Cerebellar cortex (tissue), 1 donor: ENCODE measurements around the gene MARF1.
A peak's percentile ranks its signal among the peaks of the same experiment; 100 is the strongest.
"Not testable (repeated sequence)": the region's sequence is repeated elsewhere in the genome, so short reads cannot be mapped to it uniquely, and the experiment has no call there.

ENCODE experiments used
- DNase-seq: peaks from one replicate; pipeline ENCODE4 v3.0.0-alpha.2; 2015; ENCODE audit warnings: low spot score

MARF1 gene

GRCh38 chr16:15621889-15622288, 21.1 kb downstream of the MARF1 start:
- DNase-seq = no peak

DNA sequence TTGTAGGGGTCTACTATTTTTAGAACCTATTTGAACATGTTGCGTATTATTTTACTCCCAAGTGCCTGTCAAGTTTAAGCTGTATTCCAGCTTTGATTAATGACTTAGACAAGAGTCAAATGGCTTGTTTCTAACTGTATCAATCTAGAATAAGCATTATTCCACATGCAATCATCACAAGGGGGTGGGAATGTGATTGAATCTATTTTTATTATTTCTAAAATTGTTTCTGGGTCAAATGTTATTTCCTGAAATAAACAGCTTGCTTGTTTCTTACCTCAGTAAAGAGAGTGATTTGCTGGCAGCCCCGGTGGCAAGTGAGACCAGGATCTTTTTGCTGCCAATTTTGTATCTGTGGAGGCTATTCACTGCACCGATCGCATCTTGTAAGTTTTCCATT, 21.5 kb downstream of the MARF1 start:
- DNase-seq = no peak

DNA sequence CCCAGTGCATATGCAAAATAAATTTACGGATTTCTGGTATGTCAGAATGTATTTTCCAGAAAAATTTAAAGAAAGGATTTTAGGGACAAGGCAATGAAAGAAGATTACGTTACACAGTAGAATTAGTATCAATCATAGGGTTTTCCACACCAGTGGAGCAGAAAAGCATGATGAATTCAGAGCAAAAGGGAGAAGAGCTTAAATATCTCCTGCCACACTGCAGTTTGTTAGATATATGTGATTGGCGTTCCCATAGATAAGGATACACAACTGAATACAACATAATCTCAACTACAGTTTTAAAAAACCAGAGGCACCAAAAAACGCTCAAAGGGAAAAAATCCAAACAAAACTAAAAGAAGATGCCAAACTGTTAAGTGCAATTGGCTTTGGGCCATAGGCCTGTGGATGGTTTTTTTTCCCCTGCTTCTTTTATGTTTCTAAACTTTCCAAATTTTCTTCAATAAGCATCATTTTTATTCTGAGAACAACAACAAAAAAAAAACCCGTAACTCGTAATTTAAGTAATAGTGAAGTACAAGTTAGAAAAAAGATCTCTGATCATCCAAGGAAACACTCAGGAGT, 22.3 kb downstream of the MARF1 start:
- DNase-seq = no peak

GRCh38 chr16:15618392-15618791, 24.6 kb downstream of the MARF1 start:
- DNase-seq = no peak

GRCh38 chr16:15617901-15618300, 25.1 kb downstream of the MARF1 start:
- DNase-seq = no peak

DNA sequence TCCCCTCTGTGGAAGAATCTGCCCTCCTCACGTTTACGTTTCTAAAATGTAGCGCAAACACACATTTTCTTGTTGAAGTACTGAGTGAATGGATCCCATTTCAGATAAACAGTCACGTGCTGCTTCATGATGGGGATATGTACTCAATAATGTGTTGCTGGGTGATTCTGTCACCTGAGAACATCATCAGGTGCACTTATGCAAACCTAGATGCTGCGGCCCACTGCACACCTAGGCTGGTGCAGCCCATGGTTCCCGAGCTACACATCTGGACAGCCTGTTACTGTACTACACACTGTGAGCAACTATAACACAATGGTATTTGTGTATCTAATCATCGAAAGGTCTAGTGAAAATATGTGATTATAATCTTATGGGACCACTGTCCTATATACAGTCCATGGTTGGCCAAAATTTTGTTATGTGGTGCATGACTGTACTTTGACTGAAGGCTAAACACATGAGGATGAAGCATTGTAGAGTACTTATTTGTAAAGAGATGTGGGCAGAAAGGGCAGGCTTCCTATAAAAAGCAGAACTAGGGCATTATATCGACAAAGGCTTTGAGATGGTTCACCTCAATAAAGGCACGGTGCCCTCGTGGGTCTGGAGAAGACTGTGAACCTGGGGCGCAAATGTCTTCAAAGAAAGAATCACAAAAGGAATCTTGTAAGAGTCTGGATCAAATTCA, 26.3 kb downstream of the MARF1 start:
- no peak for DNase-seq

GRCh38 chr16:15616012-15616411, 26.9 kb downstream of the MARF1 start:
- DNase-seq = no peak

- DNase-seq = no peak
Measured at GRCh38 chr16:15613676-15614075, 29.3 kb downstream of the MARF1 start.

GRCh38 chr16:15611610-15612009, 31.3 kb downstream of the MARF1 start:
- DNase-seq = no peak

DNA sequence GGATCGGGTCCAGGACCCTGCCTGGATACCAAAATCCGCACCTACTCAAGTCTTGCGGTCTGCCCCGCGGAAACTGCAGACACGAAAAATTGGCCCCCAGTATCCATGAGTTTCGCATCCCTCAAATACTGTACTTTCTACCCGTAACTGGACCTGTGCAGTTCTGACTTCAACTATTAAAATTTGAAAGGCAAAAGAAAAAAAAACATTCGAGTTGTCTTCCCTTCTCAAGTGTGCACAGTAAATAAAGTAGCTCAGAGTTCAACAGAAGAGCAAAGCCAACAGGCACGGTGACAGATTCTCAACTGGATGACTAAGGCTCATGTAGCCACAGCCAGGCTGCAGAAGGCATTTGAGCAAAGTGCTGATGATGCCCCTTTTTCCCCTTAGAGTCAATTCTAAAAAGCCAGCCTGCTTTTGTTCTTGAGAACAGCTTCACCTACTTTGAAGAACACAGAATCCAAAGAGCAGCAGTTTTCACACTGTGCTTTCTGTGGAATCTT, 32.5 kb downstream of the MARF1 start:
- no peak for DNase-seq

- no peak for DNase-seq
Measured at GRCh38 chr16:15609286-15609649, 33.7 kb downstream of the MARF1 start.

DNA sequence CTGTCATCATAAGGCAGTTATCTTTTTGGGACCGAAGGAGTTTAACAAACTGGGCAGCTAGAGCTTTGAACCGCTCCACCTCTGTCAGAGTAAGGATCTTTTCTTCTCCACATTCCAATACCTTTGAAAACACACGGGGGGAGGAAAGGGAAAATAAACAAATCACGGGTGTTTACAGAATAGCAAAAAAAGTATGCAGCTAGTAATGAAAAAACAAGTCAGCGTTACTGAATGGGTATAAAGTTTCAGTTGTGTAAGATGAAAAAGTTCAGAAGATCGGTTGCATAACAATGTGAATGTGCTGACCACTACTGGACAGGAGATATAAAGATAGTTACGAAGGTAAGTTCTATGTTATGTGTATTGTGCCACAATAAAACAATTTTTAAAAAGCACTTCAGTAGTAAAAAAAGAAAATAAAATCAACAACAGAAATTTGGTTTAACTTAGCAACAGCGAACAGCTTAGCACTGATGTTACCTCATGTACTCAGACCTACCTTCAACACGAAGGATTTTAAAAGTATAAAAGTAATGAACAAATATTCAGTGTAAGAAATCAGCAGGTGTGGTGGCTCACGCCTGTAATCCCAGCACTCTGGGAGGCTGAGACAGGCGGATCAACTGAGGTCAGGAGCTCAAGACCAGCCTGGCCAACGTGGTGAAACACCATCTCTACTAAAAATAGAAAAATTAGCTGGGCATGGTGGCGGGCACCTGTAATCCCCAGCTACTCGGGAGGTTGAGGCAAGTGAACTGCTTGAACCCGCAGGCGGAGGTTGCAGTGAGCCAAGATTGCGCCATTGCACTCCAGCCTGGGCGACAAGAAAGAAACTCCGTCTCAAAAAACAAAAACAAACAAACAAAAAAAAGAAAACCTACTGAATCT, 34.3 kb downstream of the MARF1 start:
- DNase-seq = no peak

DNA sequence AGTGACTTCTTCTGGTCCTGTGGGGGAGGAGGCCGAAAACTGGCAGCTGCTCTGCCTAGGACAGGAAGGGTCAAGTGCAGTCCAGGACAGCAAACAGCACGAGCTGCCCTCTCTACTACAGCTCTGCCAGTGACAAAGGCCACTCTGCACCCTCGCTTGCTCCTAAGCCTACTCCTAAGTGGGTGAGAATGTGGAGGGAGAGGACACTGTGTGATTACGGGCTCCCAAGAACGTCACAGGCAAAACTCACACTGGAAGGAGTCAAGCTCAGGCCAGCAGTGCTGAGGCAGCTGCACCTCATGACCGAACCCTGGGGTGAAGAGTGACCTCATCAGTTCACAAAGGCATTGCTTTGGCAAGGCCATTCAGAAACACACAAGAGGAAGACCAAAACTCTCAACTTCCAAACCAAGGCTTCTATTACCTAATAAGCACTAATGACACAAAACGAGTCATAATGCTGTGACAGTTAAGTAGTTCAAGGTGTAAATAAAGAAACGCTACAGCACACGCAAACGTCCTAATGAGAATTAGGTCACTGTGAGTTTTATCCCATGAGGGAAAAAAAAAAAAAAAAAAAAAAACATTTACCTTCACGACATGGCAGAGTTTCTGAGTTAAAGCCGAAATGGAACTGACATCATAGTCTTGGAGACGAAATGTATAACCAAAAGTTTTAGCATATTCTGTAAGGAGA, 35.1 kb downstream of the MARF1 start:
- no peak for DNase-seq

DNA sequence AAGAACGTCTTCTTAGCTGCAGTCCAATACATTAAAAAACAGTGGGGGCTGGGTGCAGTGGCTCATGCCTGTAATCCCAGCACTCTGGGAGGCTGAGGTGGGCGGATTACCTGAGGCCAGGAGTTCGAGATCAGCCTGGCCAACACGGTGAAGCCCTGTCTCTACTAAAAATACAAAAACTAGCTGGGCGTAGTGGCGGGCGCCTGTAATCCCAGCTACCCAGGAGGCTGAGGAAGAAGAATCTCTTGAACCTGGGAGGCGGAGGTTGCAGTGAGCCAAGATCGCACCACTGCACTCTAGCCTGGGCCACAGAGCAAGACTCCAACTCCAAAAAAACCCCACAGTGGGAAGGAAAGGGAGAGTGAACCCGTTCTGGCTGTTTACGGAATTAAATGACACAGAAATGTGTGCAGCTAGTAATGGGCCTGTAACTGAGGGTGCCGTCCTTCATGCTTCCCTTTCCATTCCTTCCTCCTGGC, 35.7 kb downstream of the MARF1 start:
- DNase-seq = not testable (repeated sequence)

GRCh38 chr16:15606518-15607220, 36.3 kb downstream of the MARF1 start:
- no peak for DNase-seq

GRCh38 chr16:15605839-15606517, 37.0 kb downstream of the MARF1 start:
- no peak for DNase-seq

GRCh38 chr16:15604460-15605440, 38.2 kb downstream of the MARF1 start:
- peak; percentile 40 for DNase-seq

DNA sequence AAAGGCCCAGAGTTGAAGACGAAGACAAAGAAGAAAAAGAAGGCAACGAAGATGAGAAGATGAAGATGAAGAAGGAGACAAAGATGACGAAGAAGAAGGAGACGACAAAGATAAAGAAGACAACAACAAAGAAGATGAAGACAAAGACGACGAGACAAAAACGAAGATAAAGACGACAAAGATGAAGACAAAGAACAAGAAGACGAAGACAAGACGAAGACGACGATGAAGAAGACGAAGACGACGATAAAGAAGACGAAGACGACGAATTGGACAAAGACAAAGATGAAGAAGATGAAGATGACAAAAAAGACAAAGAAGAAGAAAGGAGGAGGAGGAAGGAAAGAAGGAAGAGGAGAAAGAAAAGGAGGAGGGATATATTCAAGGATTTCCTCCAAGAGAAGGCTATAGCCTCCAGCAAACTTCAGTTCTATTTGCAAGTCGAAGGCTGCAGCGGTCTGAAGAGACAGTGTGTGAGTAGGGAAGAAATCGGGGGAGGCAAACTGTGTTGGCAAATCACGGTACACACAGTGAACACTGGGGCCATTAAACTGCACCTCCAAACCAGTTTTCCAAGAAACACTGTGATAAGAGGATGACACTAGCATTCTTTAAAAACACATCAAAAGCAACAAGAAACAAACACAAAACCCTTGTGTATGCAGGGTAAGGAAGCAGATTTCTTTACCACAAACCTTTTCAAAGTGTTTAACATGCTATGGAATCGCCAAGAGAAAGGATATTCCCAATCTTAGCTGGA, 40.5 kb downstream of the MARF1 start:
- no peak for DNase-seq
